ENCODE data around the gene KLHL30.
A peak's percentile ranks its signal among the peaks of the same experiment; 100 is the strongest.

The KLHL30 gene

DNA sequence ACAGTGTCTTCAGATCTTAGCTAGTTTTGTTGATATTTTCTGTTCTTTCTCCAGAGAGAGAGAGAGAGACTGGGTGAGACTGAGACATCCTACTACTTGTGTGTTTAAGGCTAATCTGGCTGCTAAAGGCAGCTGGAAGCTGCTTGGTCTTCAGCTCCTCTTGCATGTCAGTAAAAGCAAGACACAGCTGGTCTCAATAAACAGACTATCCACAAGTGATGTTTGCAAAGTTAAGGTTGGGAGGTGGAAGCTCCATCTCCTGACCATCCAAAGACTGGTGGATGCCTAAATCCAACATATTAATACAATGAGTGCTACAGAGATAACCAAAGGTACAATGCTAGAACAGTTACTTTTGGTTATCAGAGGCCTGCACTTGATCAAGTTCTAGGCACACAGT lies 38.1 kb downstream of the KLHL30 start:
- TF ChIP-seq TCF12 (IDR thresholded peaks at IDR 0.05; ENCODE audit: low read depth): no peak
- no peak for TF ChIP-seq RAD21 (IDR thresholded peaks at IDR 0.05; ENCODE audit: low read depth)
- TF ChIP-seq TAF1 (IDR thresholded peaks at IDR 0.05; ENCODE audit: low read depth): no peak
- TF ChIP-seq EP300 (IDR thresholded peaks at IDR 0.05; ENCODE audit: borderline replicate concordance): no peak
- TF ChIP-seq EGR1 (IDR thresholded peaks at IDR 0.05): no peak
- TF ChIP-seq, protein P1, sequence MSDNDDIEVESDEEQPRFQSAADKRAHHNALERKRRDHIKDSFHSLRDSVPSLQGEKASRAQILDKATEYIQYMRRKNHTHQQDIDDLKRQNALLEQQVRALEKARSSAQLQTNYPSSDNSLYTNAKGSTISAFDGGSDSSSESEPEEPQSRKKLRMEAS (IDR thresholded peaks at IDR 0.05): no peak
- TF ChIP-seq, protein P2, sequence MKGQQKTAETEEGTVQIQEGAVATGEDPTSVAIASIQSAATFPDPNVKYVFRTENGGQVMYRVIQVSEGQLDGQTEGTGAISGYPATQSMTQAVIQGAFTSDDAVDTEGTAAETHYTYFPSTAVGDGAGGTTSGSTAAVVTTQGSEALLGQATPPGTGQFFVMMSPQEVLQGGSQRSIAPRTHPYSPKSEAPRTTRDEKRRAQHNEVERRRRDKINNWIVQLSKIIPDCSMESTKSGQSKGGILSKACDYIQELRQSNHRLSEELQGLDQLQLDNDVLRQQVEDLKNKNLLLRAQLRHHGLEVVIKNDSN (IDR thresholded peaks at IDR 0.05): no peak
- TF ChIP-seq FOXM1 (IDR thresholded peaks at IDR 0.05; ENCODE audit: borderline replicate concordance, low read depth): no peak
- TF ChIP-seq TEAD4 (IDR thresholded peaks at IDR 0.05): no peak
- TF ChIP-seq, protein P3, sequence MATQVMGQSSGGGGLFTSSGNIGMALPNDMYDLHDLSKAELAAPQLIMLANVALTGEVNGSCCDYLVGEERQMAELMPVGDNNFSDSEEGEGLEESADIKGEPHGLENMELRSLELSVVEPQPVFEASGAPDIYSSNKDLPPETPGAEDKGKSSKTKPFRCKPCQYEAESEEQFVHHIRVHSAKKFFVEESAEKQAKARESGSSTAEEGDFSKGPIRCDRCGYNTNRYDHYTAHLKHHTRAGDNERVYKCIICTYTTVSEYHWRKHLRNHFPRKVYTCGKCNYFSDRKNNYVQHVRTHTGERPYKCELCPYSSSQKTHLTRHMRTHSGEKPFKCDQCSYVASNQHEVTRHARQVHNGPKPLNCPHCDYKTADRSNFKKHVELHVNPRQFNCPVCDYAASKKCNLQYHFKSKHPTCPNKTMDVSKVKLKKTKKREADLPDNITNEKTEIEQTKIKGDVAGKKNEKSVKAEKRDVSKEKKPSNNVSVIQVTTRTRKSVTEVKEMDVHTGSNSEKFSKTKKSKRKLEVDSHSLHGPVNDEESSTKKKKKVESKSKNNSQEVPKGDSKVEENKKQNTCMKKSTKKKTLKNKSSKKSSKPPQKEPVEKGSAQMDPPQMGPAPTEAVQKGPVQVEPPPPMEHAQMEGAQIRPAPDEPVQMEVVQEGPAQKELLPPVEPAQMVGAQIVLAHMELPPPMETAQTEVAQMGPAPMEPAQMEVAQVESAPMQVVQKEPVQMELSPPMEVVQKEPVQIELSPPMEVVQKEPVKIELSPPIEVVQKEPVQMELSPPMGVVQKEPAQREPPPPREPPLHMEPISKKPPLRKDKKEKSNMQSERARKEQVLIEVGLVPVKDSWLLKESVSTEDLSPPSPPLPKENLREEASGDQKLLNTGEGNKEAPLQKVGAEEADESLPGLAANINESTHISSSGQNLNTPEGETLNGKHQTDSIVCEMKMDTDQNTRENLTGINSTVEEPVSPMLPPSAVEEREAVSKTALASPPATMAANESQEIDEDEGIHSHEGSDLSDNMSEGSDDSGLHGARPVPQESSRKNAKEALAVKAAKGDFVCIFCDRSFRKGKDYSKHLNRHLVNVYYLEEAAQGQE (IDR thresholded peaks at IDR 0.05; ENCODE audit: low read depth): no peak
- no peak for TF ChIP-seq CEBPB (IDR thresholded peaks at IDR 0.05)
- no peak for TF ChIP-seq NFIC (IDR thresholded peaks at IDR 0.05)

DNA sequence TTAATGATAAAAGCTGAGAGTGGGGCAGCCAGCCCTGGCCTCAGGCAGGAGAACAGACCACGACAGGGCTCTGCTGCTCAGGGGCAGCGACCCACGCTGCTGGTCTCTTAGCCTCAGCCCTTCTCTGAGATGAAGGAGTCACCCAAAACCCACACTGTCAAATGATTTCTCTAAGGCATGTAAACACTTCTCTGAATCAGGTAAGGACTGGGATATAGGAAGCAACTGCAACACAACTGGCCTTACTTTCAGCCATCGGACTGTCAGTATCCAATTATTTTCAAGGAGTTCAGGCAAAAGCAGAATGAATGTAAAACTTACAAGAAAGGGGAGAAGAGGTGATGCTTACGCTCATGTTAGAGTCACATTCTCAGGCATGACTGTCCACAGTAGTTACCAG lies 42.1 kb downstream of the KLHL30 start:
- TF ChIP-seq, protein P1 (IDR thresholded peaks at IDR 0.05): no peak
- no peak for TF ChIP-seq TAF1 (IDR thresholded peaks at IDR 0.05; ENCODE audit: low read depth)
- no peak for TF ChIP-seq NFIC (IDR thresholded peaks at IDR 0.05)
- no peak for TF ChIP-seq EGR1 (IDR thresholded peaks at IDR 0.05)
- TF ChIP-seq CREB1 (IDR thresholded peaks at IDR 0.05; ENCODE audit: low read depth): no peak
- no peak for TF ChIP-seq TCF12 (IDR thresholded peaks at IDR 0.05; ENCODE audit: low read depth)
- TF ChIP-seq, protein P3 (IDR thresholded peaks at IDR 0.05; ENCODE audit: low read depth): no peak
- no peak for TF ChIP-seq RAD21 (IDR thresholded peaks at IDR 0.05; ENCODE audit: low read depth)
- no peak for TF ChIP-seq ZBTB7A (IDR thresholded peaks at IDR 0.05; ENCODE audit: low read depth)
- TF ChIP-seq TEAD4 (IDR thresholded peaks at IDR 0.05): no peak
- TF ChIP-seq FOXM1 (IDR thresholded peaks at IDR 0.05; ENCODE audit: borderline replicate concordance, low read depth): no peak
- TF ChIP-seq CEBPB (IDR thresholded peaks at IDR 0.05): no peak
- TF ChIP-seq, protein P2 (IDR thresholded peaks at IDR 0.05): no peak
- no peak for TF ChIP-seq EP300 (IDR thresholded peaks at IDR 0.05; ENCODE audit: borderline replicate concordance)
- TF ChIP-seq YY1 (IDR thresholded peaks at IDR 0.05; ENCODE audit: low read depth): no peak

DNA sequence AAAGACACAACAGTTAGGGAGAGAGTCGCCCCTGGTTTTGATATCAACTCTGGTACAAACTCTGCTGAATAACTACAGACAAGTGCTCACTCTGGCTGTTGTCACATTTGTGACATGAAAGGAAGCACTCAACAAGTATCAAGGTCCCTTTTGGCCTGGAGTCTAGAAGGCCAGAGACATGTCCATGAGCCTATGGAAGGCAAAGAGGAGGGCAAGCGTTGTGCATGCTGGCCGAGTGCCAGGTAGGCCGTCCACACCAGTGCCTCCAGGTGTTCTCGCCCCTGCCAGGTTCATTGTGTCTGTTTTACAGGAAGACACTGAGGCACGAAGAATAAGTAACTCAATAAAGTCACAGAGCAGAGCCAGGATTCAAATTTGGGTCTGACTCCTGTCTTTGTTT lies 43.9 kb downstream of the KLHL30 start:
- peak; percentile 64; the same call in 1 of the 2 replicates for TF ChIP-seq NFIC (IDR thresholded peaks at IDR 0.05)
- TF ChIP-seq CREB1 (IDR thresholded peaks at IDR 0.05; ENCODE audit: low read depth): no peak
- TF ChIP-seq EGR1 (IDR thresholded peaks at IDR 0.05): no peak

DNA sequence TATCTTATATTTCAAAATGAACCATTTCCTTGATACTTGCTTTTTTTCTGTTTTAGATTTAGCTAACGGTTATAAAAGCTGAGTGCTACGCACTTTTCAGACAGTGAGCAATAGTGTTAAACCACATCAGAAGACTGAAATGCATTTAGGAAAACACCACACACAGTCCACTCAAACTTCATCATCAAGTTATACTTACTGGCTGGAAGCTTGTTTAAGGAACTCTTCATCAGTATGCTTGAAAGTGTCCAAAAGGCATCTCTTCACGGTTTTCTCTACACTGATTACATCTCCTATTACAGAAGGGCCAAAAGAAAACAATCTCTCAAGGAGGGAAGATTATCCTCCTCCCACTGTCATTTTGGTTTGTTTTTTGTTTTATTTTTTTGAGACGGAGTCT lies 45.4 kb downstream of the KLHL30 start:
- TF ChIP-seq EGR1 (IDR thresholded peaks at IDR 0.05) (no peak), CREB1 (IDR thresholded peaks at IDR 0.05; ENCODE audit: low read depth) (no peak), RAD21 (IDR thresholded peaks at IDR 0.05; ENCODE audit: low read depth) (no peak), ZBTB7A (IDR thresholded peaks at IDR 0.05; ENCODE audit: low read depth) (no peak), NFIC (IDR thresholded peaks at IDR 0.05) (no peak), EP300 (IDR thresholded peaks at IDR 0.05; ENCODE audit: borderline replicate concordance) (no peak), TEAD4 (IDR thresholded peaks at IDR 0.05) (no peak), TAF1 (IDR thresholded peaks at IDR 0.05; ENCODE audit: low read depth) (no peak), FOXM1 (IDR thresholded peaks at IDR 0.05; ENCODE audit: borderline replicate concordance, low read depth) (no peak), CEBPB (IDR thresholded peaks at IDR 0.05) (no peak), YY1 (IDR thresholded peaks at IDR 0.05; ENCODE audit: low read depth) (no peak)
- TF ChIP-seq, protein P2 (IDR thresholded peaks at IDR 0.05): no peak
- TF ChIP-seq, protein P3 (IDR thresholded peaks at IDR 0.05; ENCODE audit: low read depth): no peak
- TF ChIP-seq, protein P1 (IDR thresholded peaks at IDR 0.05): no peak

All from Ishikawa (cell line).